ENCODE data around the gene CIDEB.

CIDEB gene

DNA sequence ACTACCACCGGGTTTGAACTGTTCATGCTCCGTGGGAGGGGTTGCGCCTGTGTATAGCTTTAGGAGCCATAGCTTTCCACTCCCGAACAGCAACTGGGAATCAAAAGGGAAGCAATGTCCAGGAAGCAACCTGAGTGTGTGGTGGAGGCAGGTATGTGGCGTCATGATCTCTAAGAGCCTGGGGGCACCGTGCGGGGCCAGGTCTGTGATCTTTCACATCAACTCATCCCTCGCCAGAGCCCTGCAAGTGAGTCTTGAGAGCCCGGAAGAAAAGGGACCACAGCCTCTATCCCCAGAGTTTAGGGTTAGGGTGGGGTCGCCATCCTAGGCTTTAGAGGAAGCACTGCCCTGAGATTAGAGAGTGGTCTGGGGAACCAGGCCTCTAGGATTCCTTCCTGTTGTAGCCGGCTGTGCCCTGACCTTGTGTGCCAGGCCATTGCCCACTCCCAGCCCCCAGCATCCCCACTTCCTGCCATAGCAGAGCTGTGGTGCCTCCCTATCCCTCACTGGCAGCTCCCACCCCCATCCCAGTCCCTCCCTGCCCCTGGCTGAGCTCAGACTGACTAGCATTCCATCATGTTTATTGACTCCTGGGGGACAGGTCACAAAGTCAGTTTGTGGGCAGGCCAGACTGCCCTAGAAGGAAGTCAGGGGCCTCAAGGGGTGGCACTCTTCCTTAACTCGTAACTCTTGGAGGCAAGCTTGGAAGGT is 27.8 kb upstream of the CIDEB start:
- no peak overlapping the region for H2AFZ ChIP-seq (ENCODE audit: low read length)
- H3K79me2 ChIP-seq (ENCODE audit: low read length), result no peaks in the 10 kb centered on the region
- H3K4me2 ChIP-seq (ENCODE audit: low read depth, low read length), result no peak overlapping the region
- no peaks in the 10 kb centered on the region for H3K9me3 ChIP-seq (replicated peaks; ENCODE audit: insufficient read depth, low read length)
- no peaks in the 10 kb centered on the region for H3K36me3 ChIP-seq (replicated peaks; ENCODE audit: insufficient read depth, low read length)
- H3K27ac ChIP-seq (ENCODE audit: low read length), result no peak overlapping the region
- H3F3A ChIP-seq (ENCODE audit: insufficient read depth, low read length), result no peaks in the 10 kb centered on the region
- DNase-seq, result no peak
- H3K27me3 ChIP-seq (replicated peaks; ENCODE audit: insufficient read depth, low read length), result no peaks in the 10 kb centered on the region
- H3K4me1 ChIP-seq (ENCODE audit: low read length), result 0 out of 2 replicates have a peak, but pooled peaks cover 3% of the 10 kb centered on the region
- H3K9ac ChIP-seq (ENCODE audit: low read length), result no peak overlapping the region
- H3K9me2 ChIP-seq (replicated peaks; ENCODE audit: insufficient read depth, low read length), result no peaks in the 10 kb centered on the region
- no peak for TF ChIP-seq EZH2 (optimal IDR thresholded peaks at IDR 0.05; ENCODE audit: low read depth, low read length)
- TF ChIP-seq, protein P1, sequence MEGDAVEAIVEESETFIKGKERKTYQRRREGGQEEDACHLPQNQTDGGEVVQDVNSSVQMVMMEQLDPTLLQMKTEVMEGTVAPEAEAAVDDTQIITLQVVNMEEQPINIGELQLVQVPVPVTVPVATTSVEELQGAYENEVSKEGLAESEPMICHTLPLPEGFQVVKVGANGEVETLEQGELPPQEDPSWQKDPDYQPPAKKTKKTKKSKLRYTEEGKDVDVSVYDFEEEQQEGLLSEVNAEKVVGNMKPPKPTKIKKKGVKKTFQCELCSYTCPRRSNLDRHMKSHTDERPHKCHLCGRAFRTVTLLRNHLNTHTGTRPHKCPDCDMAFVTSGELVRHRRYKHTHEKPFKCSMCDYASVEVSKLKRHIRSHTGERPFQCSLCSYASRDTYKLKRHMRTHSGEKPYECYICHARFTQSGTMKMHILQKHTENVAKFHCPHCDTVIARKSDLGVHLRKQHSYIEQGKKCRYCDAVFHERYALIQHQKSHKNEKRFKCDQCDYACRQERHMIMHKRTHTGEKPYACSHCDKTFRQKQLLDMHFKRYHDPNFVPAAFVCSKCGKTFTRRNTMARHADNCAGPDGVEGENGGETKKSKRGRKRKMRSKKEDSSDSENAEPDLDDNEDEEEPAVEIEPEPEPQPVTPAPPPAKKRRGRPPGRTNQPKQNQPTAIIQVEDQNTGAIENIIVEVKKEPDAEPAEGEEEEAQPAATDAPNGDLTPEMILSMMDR (IDR thresholded peaks at IDR 0.05; ENCODE audit: low read length), result no peak
- TF ChIP-seq EZH2phosphoT487 (IDR thresholded peaks at IDR 0.05; ENCODE audit: low read length), result no peak
- no peaks in the 10 kb centered on the region for H4K20me1 ChIP-seq (ENCODE audit: insufficient read depth, low read length)
- no peak overlapping the region for H3K4me3 ChIP-seq (ENCODE audit: low read length)

DNA sequence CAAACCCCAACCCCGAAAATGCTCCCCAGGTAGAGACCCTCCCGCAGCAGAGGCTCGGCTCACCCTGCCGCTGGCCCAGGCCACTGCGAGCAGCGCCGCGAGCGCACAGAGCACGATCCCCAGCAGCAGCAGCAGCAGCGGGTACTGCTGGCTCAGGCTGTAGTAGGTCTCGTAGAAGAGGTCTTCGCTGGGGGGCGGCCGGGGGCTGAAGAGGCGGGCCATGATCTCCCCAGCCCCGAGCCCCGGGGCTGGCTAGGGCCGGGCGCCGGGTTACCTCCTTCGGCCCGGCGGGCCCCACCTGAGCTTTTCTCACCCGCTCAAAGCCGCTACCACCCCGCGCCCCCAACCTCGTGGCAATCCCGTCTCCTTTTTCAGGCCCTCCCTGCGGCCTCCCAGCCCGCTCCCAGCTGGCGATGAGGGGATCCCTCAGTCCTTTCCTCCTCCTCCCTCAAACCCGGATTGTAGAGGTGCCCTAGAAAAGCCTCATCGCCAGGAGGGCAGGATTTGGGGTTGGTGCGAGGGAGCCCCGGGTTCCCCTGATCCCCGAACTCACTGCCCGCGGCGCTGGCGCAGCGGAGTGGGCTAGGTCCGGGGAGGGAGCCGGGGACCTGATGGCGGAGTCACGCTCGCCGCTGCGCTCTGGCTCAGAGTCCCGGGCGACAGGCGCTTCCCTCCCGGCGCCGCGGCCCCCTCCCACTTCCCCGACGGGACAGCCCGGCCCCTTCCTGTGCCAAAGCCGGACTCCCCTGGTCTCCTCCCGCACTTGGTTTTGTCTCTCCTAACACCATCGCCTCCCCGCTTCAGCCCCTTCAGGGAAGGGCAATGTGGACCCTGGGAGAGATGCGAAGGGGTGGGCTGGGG is 26.9 kb upstream of the CIDEB start, which contains the start of gene ADCY4:
ADCY4 (minus strand) TSS at position 641 of the 861 bp plus-strand sequence; CDS start at position 222, 419 bp downstream.
- H3K4me1 ChIP-seq (ENCODE audit: low read length), result 0 out of 2 replicates have a peak, but pooled peaks cover 3% of the 10 kb centered on the region
- H3K9me2 ChIP-seq (replicated peaks; ENCODE audit: insufficient read depth, low read length), result no peaks in the 10 kb centered on the region
- no peak within 1 kb of the TSS for H3K27ac ChIP-seq (ENCODE audit: low read length)
- no peaks in the 10 kb centered on the region for H3K79me2 ChIP-seq (ENCODE audit: low read length)
- no peaks in the 10 kb centered on the region for H3F3A ChIP-seq (ENCODE audit: insufficient read depth, low read length)
- H4K20me1 ChIP-seq (ENCODE audit: insufficient read depth, low read length), result no peaks in the 10 kb centered on the region
- H3K9me3 ChIP-seq (replicated peaks; ENCODE audit: insufficient read depth, low read length), result no peaks in the 10 kb centered on the region
- no peaks in the 10 kb centered on the region for H3K36me3 ChIP-seq (replicated peaks; ENCODE audit: insufficient read depth, low read length)
- H3K4me2 ChIP-seq (ENCODE audit: low read depth, low read length), result peak within 1 kb of the TSS; percentile 96
- no peak for DNase-seq
- TF ChIP-seq, protein P1 (IDR thresholded peaks at IDR 0.05; ENCODE audit: low read length), result no peak
- TF ChIP-seq EZH2phosphoT487 (IDR thresholded peaks at IDR 0.05; ENCODE audit: low read length) (no peak), EZH2 (optimal IDR thresholded peaks at IDR 0.05; ENCODE audit: low read depth, low read length) (no peak)
- no peaks in the 10 kb centered on the region for H3K27me3 ChIP-seq (replicated peaks; ENCODE audit: insufficient read depth, low read length)
- peak within 1 kb of the TSS; percentile 58; the same call in 1 of the 2 replicates for H3K4me3 ChIP-seq (ENCODE audit: low read length)
- no peak within 1 kb of the TSS for H3K9ac ChIP-seq (ENCODE audit: low read length)
- peak within 1 kb of the TSS; percentile 51; the same call in 1 of the 2 replicates for H2AFZ ChIP-seq (ENCODE audit: low read length)

DNA sequence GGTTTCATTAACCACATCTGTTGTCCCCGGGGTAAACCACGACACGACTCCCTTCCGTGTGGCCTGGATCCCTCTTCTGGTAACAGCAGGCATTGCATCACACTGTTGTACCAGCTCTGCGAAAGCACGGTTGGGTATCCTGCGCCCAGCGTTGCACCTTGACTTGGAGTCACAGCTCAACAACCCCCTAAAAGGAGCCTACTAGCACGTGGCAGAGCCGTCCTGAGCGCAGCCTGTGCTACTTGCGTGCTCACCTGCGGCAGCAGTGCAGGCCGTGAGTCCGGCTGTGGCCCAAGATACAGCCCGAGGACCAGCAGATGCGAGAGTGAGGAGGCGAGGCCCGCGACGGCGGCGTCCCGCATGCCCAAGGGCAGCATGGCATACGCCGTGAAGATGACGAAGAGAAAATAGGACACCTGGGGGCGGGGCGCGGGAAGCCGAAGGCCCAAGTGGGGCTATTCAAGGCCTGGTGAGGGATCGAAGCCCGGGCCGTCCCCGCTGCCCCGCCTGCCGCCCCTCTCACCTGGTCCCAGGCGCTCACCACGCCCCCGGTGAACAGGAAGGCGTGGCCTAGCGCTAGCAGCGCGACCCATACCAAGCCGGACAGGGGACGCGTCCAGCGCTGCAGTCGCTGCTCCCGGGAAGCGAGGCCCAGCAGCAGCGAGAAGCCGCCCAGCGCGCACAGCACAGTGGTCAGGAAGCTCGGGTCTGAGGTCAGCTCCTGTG is 24.7 kb upstream of the CIDEB start:
- TF ChIP-seq EZH2phosphoT487 (IDR thresholded peaks at IDR 0.05; ENCODE audit: low read length), result no peak
- TF ChIP-seq, protein P1 (IDR thresholded peaks at IDR 0.05; ENCODE audit: low read length), result peak; percentile 63
- peak; percentile 83 for DNase-seq
- no peaks in the 10 kb centered on the region for H4K20me1 ChIP-seq (ENCODE audit: insufficient read depth, low read length)
- H3K27me3 ChIP-seq (replicated peaks; ENCODE audit: insufficient read depth, low read length), result no peaks in the 10 kb centered on the region
- H3K4me2 ChIP-seq (ENCODE audit: low read depth, low read length), result peak overlapping the region; percentile 96
- H3K4me1 ChIP-seq (ENCODE audit: low read length), result 0 out of 2 replicates have a peak, but pooled peaks cover 3% of the 10 kb centered on the region
- no peaks in the 10 kb centered on the region for H3K9me3 ChIP-seq (replicated peaks; ENCODE audit: insufficient read depth, low read length)
- peak overlapping the region; percentile 55 for H3K4me3 ChIP-seq (ENCODE audit: low read length)
- no peaks in the 10 kb centered on the region for H3F3A ChIP-seq (ENCODE audit: insufficient read depth, low read length)
- no peaks in the 10 kb centered on the region for H3K36me3 ChIP-seq (replicated peaks; ENCODE audit: insufficient read depth, low read length)
- no peaks in the 10 kb centered on the region for H3K9me2 ChIP-seq (replicated peaks; ENCODE audit: insufficient read depth, low read length)
- H3K79me2 ChIP-seq (ENCODE audit: low read length), result no peaks in the 10 kb centered on the region
- peak overlapping the region; percentile 71 for H2AFZ ChIP-seq (ENCODE audit: low read length)
- H3K27ac ChIP-seq (ENCODE audit: low read length), result no peak overlapping the region
- no peak overlapping the region; the same call in 1 of the 2 replicates for H3K9ac ChIP-seq (ENCODE audit: low read length)

Measured in MM.1S (cell line).